Measurements from ENCODE around the gene TRPV2. TPM values are rescaled to one million over a fixed set of nuclear protein-coding genes. Genes with fewer than 3 reads are reported as not detected.

Gene TRPV2
- total and polyA plus RNA-seq, 10 of the 15 experiments (the other 5 are each of a cell fraction or from before 2014, with no cell fraction given), result 8.9 to 94.4 (median 54.1) TPM

GRCh38 chr17:16438557-16439302 lies 23.4 kb downstream of the TRPV2 start (continued):
- TF ChIP-seq NR2C1 (IDR thresholded peaks at IDR 0.05), result no peak
- TF ChIP-seq PAX5 (IDR thresholded peaks at IDR 0.05; ENCODE audit: borderline replicate concordance, low read depth, low read length), result 0 out of 2 replicates have a peak, but pooled peaks have one; percentile 37
- TF ChIP-seq, protein P1, sequence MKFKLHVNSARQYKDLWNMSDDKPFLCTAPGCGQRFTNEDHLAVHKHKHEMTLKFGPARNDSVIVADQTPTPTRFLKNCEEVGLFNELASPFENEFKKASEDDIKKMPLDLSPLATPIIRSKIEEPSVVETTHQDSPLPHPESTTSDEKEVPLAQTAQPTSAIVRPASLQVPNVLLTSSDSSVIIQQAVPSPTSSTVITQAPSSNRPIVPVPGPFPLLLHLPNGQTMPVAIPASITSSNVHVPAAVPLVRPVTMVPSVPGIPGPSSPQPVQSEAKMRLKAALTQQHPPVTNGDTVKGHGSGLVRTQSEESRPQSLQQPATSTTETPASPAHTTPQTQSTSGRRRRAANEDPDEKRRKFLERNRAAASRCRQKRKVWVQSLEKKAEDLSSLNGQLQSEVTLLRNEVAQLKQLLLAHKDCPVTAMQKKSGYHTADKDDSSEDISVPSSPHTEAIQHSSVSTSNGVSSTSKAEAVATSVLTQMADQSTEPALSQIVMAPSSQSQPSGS (IDR thresholded peaks at IDR 0.05; ENCODE audit: low read length), result peak; percentile 28; the same call in 1 of the 2 replicates
- peak; percentile 84 for TF ChIP-seq MXI1 (IDR thresholded peaks at IDR 0.05; ENCODE audit: low read depth, low read length)
- TF ChIP-seq SKIL (IDR thresholded peaks at IDR 0.05; ENCODE audit: low read depth, poor library complexity, severe bottlenecking), result peak; percentile 87
- peak; percentile 19 for TF ChIP-seq FOS (IDR thresholded peaks at IDR 0.05; ENCODE audit: borderline replicate concordance, extremely low read depth, insufficient read length)
- TF ChIP-seq STAT1 (conservative IDR thresholded peaks at IDR 0.05), result 0 out of 2 replicates have a peak, but pooled peaks have one; percentile 55
- TF ChIP-seq ASH2L (IDR thresholded peaks at IDR 0.05; ENCODE audit: borderline replicate concordance, low read depth), result no peak
- no peak for TF ChIP-seq ZBTB4 (CRISPR knock-in tag; IDR thresholded peaks at IDR 0.05)
- TF ChIP-seq E2F8 (IDR thresholded peaks at IDR 0.05; ENCODE audit: low read depth, partially characterized antibody), result peak; percentile 41
- peak; percentile 83; the same call in 1 of the 2 replicates for TF ChIP-seq TCF12 (IDR thresholded peaks at IDR 0.05; ENCODE audit: low read depth, low read length)
- no peak for TF ChIP-seq CTCF (IDR thresholded peaks at IDR 0.05 in 2 of 3, conservative IDR thresholded peaks at IDR 0.05 in 1 of 3; ENCODE audit: control insufficient read depth in 2 of 3, extremely low read depth in 1 of 3, insufficient read depth in 1 of 3, low read depth in 3 of 3, low read length in 3 of 3)
- TF ChIP-seq GABPA (IDR thresholded peaks at IDR 0.05; ENCODE audit: low read depth), result no peak
- TF ChIP-seq, protein P2, sequence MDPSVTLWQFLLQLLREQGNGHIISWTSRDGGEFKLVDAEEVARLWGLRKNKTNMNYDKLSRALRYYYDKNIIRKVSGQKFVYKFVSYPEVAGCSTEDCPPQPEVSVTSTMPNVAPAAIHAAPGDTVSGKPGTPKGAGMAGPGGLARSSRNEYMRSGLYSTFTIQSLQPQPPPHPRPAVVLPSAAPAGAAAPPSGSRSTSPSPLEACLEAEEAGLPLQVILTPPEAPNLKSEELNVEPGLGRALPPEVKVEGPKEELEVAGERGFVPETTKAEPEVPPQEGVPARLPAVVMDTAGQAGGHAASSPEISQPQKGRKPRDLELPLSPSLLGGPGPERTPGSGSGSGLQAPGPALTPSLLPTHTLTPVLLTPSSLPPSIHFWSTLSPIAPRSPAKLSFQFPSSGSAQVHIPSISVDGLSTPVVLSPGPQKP (IDR thresholded peaks at IDR 0.05; ENCODE audit: low read depth, low read length), result peak; percentile 49; the same call in 1 of the 2 replicates
- peak; percentile 98 for TF ChIP-seq SMAD5 (IDR thresholded peaks at IDR 0.05; ENCODE audit: low read depth)

Data from GM12878 (cell line).